ENCODE data around the gene COMMD9.

The COMMD9 gene

DNA sequence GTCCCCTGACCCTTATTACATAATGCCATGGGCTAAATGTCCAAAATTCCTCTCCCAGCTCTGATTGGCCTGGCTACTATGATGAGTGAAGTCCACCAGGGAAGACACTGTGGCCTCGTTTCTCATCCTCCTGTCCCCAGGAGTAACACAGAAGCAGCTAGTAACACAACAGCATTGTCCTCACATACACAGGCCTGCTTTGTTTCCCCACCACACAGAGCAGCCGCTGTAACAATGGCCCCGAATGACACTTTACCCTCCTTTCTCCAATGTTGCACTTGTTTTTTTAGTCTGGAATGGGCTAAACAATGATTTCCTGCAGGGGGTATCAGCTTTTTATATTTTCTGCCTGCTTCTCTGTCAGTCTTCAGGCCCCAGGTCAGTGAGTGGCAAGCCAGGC is 6.7 kb upstream of the COMMD9 start, which contains the start of gene PRR5L:
PRR5L (plus strand) TSS at position 363 of the 400 bp plus-strand sequence. CDS start 104,834 bp downstream, outside the sequence.
- DNase-seq: no peak

DNA sequence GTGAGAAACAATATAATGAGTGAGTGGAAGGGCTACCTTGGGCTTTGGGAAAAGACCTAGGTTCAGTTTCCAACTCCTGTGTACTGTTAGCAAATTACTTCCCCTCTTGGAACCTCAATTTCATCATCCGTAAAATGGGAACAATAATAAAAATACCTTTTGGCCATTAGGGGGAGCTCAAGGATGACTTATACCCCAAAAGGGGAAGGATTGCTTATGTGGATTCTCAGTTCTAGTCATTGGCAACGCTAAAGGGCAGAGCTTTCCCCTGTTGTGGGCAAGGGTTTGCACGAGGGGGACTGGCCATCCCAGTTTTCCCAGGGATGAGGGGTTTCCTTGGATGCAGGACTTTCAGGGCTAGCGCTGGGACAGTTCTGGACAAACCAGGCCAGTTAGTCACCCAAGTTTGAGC is 3.1 kb upstream of the COMMD9 start:
- DNase-seq: no peak

DNA sequence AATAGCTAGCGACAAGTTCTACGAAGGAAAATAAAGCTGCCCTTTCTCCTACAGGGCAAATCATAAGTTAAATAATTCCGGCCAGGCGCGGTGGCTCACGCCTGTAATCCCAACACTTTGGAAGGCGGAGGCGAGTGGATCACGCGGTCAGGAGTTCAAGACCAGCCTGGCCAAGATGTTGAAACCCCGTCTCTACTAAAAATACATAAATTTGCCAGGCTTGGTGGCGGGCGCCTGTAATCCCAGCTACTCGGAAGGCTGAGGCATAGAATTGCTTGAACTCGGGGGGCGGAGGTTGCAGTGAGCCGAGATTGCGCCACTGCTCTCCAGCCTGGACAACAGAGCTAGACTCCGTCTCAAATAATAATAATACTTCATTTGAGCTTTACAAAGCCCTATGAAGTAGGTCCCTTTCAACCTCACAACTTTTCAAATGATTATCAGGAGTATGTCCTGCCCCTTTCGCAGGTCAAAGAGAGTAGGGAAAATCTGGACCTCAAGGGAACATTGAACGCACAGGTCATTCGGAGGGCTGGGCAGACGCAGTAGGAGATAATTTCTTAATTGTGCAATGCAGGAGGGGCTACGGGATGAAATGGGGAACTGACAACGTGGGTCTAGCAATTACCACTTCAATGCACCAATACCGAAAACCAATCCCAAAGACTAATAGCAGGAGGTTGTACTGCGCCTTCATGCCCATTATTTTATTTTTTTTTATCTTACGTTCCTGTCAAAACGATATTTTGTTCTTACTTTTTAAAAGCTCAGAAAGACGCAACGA is 590 bp downstream of the COMMD9 start:
- no peak for DNase-seq

DNA sequence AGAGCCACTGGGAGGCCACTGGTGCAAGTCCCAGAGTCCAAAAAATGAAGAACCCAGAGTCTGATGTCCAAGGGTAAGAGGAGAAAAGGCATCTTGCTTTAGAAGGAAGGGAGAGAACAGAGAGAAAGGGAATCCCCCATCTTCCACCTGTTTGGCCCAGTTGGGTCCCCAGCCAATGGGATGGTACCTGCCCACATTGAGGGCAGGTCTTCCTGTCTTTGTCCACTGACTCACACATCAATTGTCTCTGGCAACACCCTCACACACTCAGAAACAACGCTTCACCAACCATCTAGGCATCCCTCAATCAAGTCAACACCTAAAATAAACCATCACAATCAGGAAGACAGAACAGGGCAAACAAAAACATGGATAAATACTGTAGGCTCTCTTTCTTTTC is 6.3 kb downstream of the COMMD9 start:
- no peak for DNase-seq

DNA sequence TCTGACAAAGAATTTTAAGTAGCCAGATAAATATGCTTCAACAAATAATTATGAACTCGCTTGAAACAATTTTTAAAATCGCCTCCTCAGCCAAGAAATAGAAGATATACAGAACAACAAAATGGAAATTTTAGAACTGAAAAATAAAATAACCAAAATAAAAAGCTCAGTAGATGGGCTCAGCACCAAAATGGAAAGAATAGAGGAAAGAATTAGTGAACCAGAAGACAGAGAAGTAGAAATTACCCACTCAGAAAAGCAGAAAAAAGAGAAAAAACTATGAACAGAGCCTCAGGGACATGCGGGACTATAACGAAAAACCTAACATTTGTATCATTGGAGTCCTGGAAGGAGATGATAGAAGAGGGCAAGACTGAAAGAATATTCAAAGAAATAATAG is 7.4 kb downstream of the COMMD9 start:
- no peak for DNase-seq

DNA sequence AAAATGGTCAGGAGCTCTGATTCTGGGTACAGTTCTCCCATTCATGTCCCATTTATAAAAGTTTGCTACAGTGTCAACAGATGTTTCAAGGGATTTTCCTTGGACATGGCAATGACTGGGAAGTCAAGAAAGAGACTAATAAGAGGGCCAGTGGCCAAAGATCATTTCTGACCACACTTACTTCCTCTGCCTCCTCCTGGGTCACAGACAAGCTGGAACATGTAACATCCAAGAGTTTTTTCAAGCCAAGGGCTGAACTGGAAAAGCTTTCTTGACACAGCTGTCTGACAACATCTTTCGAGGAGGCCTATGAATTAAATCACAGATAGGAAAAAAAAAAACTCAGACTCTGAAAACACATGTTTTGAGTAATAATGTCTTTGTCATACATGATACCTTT is 8.7 kb downstream of the COMMD9 start:
- DNase-seq: no peak

DNA sequence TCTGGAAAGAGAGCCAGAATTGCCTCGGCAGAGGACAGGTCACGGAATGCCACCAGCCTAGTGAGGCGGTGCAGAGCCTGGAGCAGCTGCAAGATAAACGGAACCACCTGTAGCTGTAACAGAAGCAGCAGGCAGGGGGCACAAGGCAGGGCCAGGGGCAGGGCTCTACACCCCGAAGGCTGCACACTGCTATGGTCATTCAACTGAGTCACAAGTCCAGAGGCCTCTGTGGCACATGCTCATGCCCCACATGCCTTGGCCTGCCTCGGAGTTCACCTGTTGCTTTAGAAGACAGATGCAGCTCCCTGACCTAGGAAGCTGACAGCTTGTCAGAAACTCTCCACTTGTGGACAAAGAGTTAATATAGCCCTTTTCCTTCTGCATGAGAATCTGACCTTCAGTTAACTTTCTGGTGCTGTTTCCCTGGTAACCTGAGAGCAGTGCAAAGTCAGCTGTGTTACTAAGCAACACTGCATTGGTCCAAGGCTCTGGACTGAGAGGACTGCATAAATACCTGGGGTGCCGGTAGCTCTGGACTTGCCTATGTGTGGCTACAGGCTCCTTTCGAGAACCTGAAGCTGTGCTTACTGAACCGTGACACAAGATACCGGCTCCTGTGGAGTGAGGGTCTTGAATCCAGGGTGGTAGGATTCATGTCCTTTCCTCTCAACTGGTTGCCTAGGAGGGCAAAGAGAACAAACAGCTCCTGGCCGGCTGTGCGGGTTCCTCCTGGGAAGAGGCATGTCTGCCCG is 10.5 kb downstream of the COMMD9 start:
- no peak for DNase-seq

DNA sequence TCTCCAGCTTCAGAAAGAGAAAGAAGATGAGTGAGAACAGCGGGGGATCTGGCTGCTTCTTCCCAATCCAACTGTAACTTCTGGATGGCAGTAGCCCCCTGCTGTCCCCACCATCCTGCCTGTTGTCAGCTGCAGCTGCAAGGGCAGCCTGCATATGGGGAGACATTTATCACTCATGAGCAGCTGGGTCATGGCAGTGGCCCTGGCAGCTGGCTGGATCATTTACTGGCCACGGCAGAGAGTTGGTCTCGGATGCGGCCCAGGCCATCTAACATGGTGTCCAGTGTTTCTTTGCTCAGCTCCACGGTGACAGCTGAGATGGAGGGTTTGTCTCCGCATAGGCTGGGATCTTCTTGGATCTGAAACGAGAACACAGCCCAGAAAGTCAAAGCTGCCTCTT is 14.8 kb downstream of the COMMD9 start:
- DNase-seq: no peak

DNA sequence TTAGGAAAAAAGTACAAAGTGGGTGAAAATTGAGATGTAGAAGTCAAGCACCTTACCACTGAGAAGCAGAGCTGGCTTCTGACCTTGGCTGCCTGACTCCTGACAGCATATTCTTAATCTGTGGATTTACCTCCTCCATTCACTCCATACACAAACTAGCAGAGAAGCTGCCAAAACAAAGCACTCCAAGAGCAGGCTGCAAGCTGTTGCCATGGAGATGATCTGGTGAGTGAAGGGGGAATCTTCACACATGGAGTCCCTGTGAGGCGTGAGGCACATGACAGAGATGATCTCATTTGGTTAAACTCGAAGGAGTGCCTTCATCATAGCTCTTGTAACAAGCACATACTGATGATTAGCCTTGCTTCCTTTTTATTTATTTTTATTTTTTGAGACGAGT is 16.1 kb downstream of the COMMD9 start:
- DNase-seq: no peak

DNA sequence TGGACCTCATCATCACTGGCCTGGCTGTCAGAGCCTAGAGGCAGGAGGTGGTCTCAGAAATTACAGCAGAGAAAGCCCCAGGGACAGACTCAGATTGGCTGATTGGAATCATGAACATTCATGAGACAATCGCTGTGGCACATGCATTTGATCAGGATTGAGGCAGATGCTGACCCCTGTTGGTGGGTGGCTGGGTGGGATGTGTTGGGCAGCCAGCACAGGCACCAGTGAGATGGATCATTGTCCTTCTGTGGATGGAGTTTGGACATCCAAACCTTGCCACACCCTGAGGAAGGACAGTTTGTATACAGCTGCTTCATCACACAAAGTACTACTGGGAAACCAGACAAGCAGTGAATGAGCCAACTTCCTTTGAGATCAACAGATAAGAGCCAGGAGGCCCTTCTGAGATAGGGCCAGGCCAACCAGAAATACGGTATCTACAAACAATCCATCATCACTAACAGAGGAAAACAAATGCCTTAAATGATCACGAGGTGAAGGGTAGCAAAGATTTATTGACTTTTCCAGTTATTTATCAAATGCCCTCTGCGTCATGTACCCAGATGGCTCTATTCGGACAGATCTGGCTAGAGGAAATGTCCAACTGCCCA is 17.3 kb downstream of the COMMD9 start:
- DNase-seq: no peak

DNA sequence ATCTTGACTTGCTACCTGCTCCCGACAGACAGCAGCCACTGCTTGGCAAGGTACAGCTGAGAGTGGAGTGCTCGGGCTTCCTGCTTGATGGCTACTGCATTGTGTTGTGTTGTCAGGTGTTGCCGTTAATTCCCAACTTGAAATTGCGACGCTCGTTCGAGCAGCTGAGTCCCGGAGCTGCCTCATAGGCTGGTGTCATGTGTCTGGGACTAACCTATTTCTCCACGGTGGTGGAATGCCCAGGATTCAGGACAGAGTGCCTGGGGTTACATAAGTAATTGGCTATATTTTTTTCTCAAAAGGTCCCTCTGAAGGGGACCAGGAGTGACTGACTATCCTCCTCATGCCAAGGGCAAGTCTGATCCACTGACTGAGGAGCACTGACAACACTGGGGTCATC is 18.5 kb downstream of the COMMD9 start:
- no peak for DNase-seq

DNA sequence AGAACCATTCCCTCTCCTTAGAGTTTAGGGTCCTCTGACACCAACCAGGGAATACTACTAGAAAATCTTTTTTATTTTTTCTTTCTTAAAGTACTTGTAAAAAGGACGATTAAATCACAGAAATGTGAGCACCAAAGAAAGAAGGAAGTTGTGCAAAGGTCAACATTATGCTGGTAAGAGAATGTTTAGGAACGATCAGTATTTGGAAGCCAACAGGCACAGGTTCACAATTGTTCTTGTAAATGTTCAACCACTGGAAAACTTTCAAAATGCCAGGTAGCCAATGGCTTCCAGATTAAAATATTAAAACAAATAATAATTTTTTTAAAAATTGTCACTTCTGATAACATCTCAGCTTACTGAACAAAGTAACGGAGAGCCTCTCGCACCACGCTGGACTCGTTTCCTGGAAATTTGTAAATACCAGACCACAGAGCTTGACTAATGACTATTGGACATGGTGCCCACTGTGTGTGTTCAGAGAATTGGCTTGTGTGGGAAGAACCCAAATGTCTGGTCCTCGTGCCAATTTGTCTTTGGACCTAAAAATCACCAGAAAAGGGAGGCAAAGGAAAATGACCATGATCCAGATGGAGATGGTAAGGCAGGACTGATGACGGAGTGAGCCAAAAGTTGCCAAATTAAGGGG is 20.8 kb downstream of the COMMD9 start:
- no peak for DNase-seq

DNA sequence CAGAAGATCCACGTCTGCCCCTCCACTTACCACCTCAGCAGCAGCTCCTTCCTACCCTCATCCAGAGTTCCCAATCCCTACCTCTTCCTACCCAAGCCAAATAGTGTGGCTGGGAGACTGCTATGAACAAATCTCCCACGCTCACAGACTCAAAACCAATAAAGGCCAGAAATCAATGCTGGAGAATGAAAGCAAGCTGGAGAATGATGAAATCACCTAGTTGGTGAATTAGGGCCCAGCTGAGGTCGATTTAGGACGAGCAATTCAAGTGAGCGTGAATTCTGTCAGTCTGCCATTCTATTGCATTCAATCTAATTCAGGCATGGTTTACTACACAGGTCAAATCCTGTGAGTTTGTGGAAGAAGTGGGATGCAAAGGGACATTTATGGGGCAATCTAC is 22.5 kb downstream of the COMMD9 start:
- DNase-seq: no peak

DNA sequence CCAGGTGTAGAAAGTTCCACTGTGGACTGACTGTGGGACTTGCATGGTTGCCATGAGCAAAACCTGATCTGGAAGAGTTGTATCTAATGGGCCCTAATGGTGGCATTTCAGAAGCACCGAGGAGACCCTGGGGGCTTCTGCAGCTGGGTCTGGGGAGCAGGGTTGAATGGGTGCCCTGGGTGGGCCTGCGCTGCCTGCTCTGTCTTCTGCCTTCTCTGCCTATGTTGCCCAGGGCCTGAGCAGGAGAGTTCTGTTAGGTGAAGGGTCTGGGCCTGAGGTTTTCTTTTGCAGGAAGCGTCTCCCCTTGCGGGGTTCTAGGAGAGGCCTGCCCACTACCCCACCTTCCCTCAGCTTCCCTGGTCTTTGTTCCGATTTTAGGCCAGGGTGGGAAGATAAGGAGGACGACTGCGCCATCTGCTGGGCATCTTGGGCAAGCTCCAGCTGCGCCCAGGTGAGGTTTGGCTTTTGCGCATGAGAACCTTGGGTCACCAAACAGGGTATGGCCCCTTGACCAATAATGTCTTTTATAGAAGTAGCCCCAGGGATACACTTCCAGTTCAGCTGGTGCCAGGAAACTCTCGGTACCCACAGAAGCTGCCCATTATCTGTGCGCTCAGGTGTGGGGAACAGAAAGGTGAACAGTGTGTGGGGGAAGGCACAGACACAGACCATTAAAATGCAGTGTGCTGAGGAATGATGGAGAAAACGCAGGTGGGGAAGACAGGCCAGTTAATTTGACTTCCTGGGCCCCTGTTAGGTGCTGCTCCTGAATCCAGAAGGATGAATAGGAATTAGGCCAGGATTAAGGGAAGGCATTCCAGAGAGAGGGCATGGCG is 23.2 kb downstream of the COMMD9 start:
- DNase-seq: peak; percentile 33

DNA sequence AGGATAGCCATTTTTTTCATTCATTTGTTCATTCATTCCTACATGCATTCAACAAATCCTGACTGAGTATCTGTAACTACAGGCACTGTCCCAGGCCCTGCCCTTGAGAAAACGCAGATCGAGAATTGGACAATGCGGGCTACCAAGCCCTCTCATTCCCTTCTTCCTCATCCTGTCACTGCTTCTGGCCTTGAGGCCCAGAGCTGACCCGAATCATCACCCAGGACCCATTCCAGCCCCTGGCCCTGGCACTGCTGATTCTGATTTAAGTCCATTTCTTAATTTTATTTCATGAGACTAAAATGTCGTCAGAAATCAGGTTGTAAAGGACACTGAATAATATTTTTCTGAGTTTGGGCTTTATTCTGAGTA is 24.3 kb downstream of the COMMD9 start:
- DNase-seq: no peak

DNA sequence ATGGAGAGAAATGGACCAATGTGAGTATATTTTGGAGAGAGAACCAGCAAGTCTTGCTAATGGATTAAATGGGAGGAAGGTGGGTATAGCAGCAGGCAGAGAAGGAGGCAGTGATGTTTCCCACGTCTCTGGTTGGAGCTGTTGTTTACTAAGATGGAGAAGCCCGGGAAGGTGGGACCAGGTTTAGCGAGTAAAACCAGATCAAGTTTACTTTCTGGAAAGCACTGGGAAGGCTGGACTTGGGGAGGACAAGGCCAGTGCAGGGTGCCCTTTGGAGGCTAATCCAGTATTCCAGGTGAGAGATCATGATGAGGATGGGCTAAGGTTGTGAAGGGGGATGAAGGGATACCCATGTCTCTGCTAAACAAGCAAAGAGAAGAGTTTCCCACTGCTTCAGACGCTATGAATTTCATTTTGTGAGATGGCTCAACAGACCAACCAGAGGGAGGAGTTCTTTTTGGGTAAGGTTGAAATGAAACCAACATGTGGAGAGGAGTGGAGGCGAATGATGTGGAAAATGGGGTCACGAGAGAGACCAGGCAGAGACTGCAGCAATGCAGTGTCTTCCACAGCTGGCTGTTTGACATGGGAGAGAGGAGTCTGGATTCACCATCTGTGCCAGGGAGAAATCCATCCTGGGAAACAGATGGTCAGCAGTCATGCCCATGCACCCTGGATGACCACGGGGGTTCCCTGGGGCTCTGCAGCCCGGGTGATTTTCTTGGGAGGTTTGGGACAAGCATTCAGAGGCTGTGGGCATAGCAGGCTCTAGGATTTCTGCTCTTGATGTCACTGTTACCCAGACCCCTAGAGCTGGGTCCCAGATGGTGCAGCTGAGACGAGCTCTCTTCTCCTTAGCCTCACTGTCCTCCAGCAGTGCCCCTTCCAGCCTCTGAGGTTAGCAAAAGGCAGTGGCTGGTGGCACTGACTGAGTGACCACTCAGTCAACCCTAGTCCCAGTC is 24.9 kb downstream of the COMMD9 start:
- DNase-seq: no peak

DNA sequence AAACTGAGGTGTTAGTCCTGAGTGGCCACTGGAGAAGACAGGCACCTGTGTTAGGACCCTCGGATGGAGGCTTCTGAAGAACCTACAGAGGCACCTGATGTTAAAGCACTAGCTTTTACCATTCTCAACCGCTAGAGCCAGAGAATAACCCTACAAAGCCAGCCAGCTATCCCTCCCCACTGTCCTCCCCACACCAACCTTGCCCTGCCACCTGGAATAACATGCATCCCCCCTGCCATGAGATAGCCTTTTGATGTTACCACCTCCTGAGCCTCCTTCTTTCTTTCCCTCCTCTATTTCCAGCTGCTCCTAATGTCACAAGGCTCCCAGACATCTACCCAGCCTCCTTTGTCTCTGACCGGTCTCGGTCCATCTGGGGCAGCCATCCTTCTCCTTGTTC is 28.1 kb downstream of the COMMD9 start:
- no peak for DNase-seq

DNA sequence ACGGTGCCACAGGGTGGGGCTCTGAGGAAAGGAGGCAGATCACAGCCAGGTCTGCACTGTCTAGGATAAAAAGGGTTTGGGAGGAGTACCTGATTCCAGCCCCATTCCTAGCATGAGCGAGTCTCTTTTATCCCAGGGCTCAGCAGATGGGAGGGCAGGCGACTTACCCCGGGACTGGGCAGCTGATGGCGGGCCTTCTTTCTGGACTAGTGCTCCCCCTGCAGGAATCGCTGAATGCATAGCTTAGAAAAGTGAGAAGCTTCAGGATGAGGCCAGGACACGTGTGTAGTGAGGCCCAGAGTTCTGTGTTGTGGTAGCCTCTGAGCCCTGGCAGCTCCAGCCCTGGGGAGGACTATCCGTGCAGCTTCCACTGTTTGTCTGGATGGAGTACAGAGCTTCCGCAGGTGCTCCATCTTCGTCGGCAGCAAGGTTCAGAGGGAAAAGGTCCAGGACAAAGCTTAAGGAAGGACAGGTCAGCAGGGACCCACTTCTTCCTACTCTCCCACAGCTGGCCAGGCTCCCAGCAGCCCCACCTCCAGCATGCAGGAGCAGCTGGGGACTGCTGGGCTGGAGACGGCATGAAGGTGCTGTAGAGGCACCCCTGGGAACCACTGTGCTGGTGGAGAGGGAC is 30.4 kb downstream of the COMMD9 start:
- no peak for DNase-seq

DNA sequence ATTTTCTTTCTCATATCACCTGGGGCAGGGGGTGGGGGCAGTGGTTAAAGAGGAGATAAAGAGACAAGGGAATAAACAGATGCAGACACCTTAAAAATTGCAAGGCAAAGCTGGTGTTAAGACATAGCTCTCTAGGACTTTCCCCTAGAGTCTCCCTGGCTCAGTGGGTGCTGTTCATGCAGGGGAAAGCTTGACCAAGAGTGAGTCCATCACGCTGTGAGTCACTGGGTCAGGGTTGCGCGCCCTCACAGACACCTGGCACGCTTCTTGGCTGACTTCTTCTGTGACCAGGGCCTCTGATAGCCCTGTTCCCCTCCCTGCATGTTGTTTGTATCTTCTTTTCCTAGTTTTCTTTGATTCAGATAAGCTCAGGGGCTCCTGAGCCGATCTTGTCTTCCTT is 31.9 kb downstream of the COMMD9 start:
- no peak for DNase-seq

DNA sequence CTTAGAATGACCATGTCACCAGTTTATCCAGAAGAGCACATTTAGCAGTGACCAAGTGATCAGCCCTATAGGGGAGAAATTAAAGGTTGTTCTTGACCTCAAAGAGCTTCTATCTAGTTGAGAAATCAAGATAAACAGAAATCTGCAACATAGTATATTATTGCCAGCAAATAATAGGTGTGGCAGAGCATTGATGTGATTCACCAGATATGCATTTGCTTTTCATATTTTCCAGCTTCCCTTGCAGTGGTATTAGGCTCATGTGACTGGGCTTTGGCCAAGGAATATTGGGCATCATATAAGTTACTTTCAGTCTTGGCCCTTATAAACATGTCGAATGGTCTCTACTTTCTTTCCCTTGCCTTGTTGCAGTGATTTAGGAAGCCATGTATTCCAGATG is 34.5 kb downstream of the COMMD9 start:
- DNase-seq: no peak

DNA sequence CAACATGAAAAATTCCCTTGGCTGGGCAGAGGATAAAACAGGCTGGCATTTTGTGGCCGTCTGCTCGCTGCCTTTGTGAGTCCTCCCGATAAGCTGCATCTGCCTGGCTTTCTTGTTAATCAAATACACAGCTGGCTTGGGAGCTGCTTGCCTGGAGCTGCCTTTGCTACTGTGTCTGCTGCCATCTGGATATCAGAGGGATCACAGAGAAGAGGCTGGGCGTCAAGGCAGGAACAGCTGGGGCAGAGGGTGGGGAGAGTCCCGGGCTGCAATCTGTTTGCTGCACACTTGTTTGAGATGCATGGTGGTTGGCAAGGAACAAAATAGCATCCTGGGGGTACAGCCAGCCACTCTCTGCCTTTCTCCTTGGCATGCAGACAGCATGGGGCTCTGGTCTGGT is 36.0 kb downstream of the COMMD9 start:
- DNase-seq: no peak
